22Rv1 (cell line): Measurements from ENCODE around the gene ANKS1B.
"Not testable (repeated sequence)": the region's sequence is repeated elsewhere in the genome, so short reads cannot be mapped to it uniquely, and the experiment has no call there.

Experiments used
- H3K27ac ChIP-seq: fragments of 450-650 bp; 2 replicates; pipeline ENCODE4 v1.5.1; 2017
- CTCF ChIP-seq: fragments of 450-650 bp; IDR thresholded peaks from 2 replicates; pipeline ENCODE4 v1.5.1; 2017; ENCODE audit warnings: mild to moderate bottlenecking
- ZFX ChIP-seq: fragments of 450-650 bp; IDR thresholded peaks from 2 replicates; pipeline ENCODE4 v1.6.1; 2017; ENCODE audit warnings: antibody characterized with exemption, borderline replicate concordance

The ANKS1B gene

GRCh38 chr12:99352269-99352668 is 632.5 kb downstream of the ANKS1B start:
- TF ChIP-seq CTCF (no peak), ZFX (no peak)
- no peak overlapping the region for H3K27ac ChIP-seq

DNA sequence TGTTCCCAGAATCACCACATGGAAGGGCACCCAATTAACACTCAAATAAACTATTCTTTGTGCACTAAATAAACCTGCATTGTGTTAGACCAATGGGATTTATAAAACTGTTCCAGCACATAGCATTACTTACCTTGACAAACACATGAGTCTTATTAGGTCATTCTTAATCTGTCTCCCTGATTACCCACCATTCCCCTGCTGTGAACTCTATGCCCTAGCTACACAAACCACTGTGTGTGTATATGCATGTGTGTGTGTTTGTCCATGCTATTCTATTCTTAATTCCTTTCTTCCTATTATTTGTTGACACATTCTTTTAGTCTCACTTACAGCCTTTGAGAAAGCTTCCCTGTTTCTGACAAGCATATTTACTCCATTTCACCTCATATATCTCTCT is 640.8 kb downstream of the ANKS1B start:
- no peak overlapping the region for H3K27ac ChIP-seq
- no peak for TF ChIP-seq CTCF
- no peak for TF ChIP-seq ZFX

DNA sequence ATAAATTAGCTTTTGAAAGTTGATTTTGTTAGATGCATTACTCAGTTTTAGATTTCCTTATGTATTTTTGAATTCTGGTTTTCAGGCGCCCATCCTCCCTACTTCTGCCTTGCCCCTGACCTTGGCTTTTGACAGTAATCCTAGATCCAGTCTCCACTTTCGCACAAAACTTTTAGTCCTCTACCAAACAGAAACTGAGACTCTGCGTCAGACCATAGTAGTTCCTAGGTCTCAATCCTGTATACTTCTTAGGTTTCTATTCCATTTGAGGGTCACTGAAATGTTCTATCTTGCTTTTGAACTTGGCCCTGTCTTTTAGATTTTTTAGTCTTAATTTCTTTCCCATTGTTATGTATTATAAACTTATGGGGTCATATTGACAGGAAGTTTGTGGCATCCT is 645.1 kb downstream of the ANKS1B start:
- TF ChIP-seq CTCF (no peak), ZFX (no peak)
- H3K27ac ChIP-seq, result no peak overlapping the region

DNA sequence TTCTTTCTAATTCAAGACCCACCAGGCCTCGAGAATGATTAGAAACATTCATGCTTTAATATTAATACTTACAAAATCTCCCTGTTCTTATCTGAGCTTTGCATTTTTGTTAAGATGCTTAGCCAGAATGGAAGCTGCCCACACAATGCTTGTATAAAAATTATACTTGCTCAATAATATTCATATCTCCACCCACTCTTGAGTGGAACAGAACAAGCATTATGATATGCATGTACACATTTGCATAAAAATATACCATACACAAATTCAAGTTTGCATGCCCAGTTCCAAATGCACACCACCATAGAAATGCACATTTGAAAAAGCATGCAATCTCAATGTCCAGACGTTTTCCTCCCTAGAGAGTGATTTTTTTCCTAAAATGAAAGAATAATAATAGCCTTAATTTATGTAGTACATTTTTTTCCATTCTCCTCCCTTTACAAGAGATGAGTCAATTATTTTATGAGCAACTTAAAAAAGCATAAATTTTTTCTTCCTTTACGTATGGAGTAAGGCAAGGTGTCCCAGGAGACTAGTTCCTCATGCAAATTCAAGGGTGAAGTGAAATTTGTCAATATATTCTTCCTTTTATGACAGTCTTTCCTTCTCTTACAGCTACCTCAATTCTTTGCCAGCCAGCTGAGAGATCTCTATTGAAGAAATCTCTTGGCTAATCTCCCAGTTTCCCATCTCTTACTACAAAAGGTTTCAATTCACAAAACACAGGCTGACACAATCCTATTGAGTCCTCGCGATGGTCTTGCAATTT is 650.3 kb downstream of the ANKS1B start:
- H3K27ac ChIP-seq, result no peak overlapping the region
- TF ChIP-seq ZFX (no peak), CTCF (no peak)

DNA sequence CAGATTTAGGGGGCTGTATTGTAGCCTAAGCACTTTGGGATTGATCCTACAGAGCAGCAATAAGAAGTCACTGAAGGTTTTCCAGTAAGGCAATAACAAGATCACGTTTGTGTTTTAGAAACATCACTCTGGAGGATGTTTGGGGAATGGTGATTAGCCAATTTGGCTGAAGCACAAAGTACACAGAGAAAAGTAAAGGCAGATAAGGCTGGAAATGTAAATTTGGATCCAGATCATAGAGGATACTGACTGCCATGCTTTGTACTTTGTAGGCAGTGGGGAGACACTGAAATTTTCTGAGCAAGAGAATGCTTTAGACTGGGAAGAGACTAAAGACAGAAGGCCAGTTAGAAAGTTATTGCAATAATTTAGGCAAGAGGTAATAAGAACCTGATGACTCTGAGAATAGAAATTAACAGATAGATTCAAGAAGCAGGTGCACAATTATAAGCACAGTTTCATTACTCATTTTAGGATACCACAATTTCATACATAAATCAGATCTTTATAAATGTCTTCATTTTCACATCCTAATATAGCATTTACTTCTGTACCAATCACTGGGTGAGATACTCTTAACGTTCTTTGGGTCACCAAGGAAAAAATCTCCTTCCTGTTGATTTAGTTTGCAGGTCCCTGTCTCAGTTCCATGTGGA is 651.7 kb downstream of the ANKS1B start:
- H3K27ac ChIP-seq, result no peak overlapping the region
- TF ChIP-seq CTCF (no peak), ZFX (no peak)

DNA sequence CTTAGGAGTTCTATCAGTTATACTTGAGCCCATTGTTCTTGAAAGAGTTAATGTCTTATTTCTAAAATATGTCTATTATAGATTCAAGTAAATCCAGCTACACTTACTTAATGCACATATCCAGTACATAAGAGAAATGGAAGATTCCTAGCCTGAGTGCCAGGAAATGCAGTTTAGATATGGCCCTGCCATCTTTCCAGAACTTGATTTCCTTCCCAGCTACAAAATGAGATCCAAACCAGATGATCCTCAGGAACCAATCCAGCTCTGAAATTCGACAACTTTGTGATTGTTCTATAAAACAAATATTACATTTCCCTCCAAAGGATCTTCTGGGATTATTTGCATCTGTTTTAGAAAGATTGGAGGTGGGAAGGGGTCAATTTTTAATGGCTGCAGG is 654.5 kb downstream of the ANKS1B start:
- no peak overlapping the region for H3K27ac ChIP-seq
- TF ChIP-seq CTCF (no peak), ZFX (no peak)

DNA sequence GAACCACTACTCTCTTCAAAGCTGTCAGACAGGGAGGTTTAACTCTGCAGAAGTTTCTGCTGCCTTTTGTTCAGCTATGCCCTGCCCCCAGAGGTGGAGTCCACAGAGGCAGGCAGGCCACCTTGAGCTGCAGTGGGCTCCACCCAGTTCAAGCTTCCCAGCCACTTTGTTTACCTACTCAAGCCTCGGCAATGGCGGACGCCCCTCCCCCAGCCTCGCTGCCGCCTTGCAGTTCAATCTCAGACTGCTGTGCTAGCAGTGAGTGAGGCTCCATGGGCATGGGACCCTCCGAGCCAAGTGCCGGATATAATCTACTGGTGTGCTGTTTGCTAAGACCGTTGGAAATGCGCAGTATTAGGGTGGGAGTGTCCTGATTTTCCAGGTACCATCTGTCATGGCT is 663.5 kb downstream of the ANKS1B start:
- not testable (repeated sequence) for H3K27ac ChIP-seq
